Hepatocyte (in vitro differentiated cells): ENCODE data around the gene YTHDF2. TPM values are rescaled to one million over a fixed set of nuclear protein-coding genes. Genes with fewer than 3 reads are reported as not detected.
"Not testable (repeated sequence)": the region's sequence is repeated elsewhere in the genome, so short reads cannot be mapped to it uniquely, and the experiment has no call there.

Source experiments
- DNase-seq: peaks from one replicate; pipeline ENCODE4 v3.0.0-alpha.2; 2016; ENCODE audit warnings: low spot score
- H2AFZ ChIP-seq: fragments of 200-600 bp; sonication (generic); 2 replicates; pipeline ENCODE4 v1.6.0; 2016; ENCODE audit warnings: antibody characterized with exemption, mild to moderate bottlenecking
- H3K27ac ChIP-seq: fragments of 200-600 bp; sonication (generic); 2 replicates; pipeline ENCODE4 v1.5.1; 2016; ENCODE audit warnings: mild to moderate bottlenecking
- H3K27me3 ChIP-seq: fragments of 200-600 bp; sonication (generic); 2 replicates; pipeline ENCODE4 v1.6.1; 2016
- H3K36me3 ChIP-seq: fragments of 200-600 bp; sonication (generic); replicated peaks from 2 replicates; pipeline ENCODE4 v1.5.1; 2016; ENCODE audit warnings: low read depth; ENCODE audit not compliant: insufficient read depth
- H3K4me1 ChIP-seq: fragments of 200-600 bp; sonication (generic); 2 replicates; pipeline ENCODE4 v1.5.1; 2016; ENCODE audit warnings: mild to moderate bottlenecking, moderate library complexity; ENCODE audit not compliant: insufficient read depth
- H3K4me2 ChIP-seq: fragments of 200-600 bp; sonication (generic); 2 replicates; pipeline ENCODE4 v1.6.0; 2016
- H3K4me3 ChIP-seq: fragments of 200-600 bp; sonication (generic); 2 replicates; pipeline ENCODE4 v1.5.1; 2016; ENCODE audit warnings: mild to moderate bottlenecking
- H3K79me2 ChIP-seq: fragments of 200-600 bp; sonication (generic); 2 replicates; pipeline ENCODE4 v1.6.0; 2017; ENCODE audit warnings: mild to moderate bottlenecking
- H3K9me2 ChIP-seq: fragments of 200-600 bp; sonication (generic); replicated peaks from 2 replicates; pipeline ENCODE4 v1.6.0; 2017; ENCODE audit warnings: mild to moderate bottlenecking; ENCODE audit not compliant: insufficient read depth
- H3K9me3 ChIP-seq: fragments of 200-600 bp; sonication (generic); 2 replicates; pipeline ENCODE4 v1.5.1; 2016; ENCODE audit warnings: low read depth, mild to moderate bottlenecking
- H4K20me1 ChIP-seq: fragments of 200-600 bp; sonication (generic); 2 replicates; pipeline ENCODE4 v1.6.0; 2016; ENCODE audit warnings: mild to moderate bottlenecking; ENCODE audit not compliant: insufficient read depth, poor library complexity, severe bottlenecking
- EZH2 ChIP-seq: fragments of 200-600 bp; sonication (generic); IDR thresholded peaks from 2 replicates; pipeline ENCODE4 v1.6.1; 2016; ENCODE audit warnings: antibody characterized with exemption, mild to moderate bottlenecking, borderline replicate concordance
- EZH2phosphoT487 ChIP-seq: fragments of 200-600 bp; sonication (generic); IDR thresholded peaks from one replicate; pipeline ENCODE4 v1.6.1; 2018; ENCODE audit warnings: antibody characterized with exemption, mild to moderate bottlenecking, low read depth, moderate library complexity; ENCODE audit not compliant: unreplicated experiment, severe bottlenecking
- WGBS: methylation state at CpG from one replicate; pipeline ENCODE4 v1.1.6; 2016; ENCODE audit warnings: low lambda C conversion rate; ENCODE audit errors: missing lambda C conversion rate; 5-methylcytosine and 5-hydroxymethylcytosine counted together
- polyA plus RNA-seq: library from polyadenylated mRNA; unstranded; fragments of >200 nt; fragmentation: Nextera tagmentation; extraction: Ambion mirVana; gene quantifications from 2 replicates; pipeline ENCODE4 v1.2.1, GENCODE V29; 2016
- total RNA-seq: library from RNA; depleted of rRNA; stranded (reverse); fragments of >200 nt; gene quantifications from 2 replicates; pipeline ENCODE4 v1.2.3, GENCODE V29; 2014
- TF ChIP-seq, protein P1 (sequence below): fragments of 200-600 bp; sonication (generic); IDR thresholded peaks from 2 replicates; pipeline ENCODE4 v1.5.1; 2016; ENCODE audit warnings: antibody characterized with exemption, mild to moderate bottlenecking; ENCODE audit not compliant: poor library complexity

The YTHDF2 gene
- total and polyA plus RNA-seq, 2 experiments from 2014 or later = 71.9 to 83.3 TPM

DNA sequence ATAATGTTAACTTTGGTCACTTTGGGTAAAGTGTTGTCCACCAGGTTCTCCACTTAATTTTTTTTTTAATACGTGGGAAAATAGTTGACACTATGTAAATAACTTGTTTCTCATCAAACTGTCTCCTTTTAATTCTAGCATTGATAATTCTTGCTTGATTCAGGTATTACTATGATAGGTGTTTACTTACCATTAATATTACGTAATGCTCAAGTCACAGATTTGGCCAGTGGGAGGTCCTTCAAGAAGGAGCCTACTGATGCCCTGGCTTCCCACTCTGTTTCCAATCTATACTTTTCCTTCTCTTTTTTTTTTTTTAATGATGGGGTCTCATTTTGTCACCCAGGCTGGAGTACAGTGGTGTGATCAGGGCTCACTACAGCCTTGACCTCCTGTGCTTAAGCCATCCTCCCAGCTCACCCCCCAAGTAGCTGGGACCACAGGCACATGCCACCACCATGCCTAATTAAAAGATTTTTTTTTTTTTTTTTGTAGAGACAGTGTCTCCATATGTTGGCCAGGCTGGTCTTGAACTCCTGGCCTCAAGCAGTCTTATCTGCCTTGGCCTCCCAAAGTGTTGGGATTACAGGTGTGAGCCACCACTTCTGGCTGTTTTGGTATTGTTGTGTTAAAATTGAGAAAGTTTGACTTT is 29.9 kb downstream of the YTHDF2 start:
- Histone ChIP-seq H3K27ac (no peak overlapping the region), H3K27me3 (no peaks in the 10 kb centered on the region), H3K4me2 (no peak overlapping the region), H3K4me1 (no peaks in the 10 kb centered on the region), H3K79me2 (peaks cover 85% of the 10 kb centered on the region), H3K9me3 (no peaks in the 10 kb centered on the region), H3K9me2 (no peaks in the 10 kb centered on the region), H2AFZ (no peak overlapping the region), H3K4me3 (no peak overlapping the region), H4K20me1 (peaks cover 82% of the 10 kb centered on the region), H3K36me3 (peaks cover 4% of the 10 kb centered on the region)
- no peak for TF ChIP-seq EZH2phosphoT487
- TF ChIP-seq EZH2 = no peak
- TF ChIP-seq, protein P1, sequence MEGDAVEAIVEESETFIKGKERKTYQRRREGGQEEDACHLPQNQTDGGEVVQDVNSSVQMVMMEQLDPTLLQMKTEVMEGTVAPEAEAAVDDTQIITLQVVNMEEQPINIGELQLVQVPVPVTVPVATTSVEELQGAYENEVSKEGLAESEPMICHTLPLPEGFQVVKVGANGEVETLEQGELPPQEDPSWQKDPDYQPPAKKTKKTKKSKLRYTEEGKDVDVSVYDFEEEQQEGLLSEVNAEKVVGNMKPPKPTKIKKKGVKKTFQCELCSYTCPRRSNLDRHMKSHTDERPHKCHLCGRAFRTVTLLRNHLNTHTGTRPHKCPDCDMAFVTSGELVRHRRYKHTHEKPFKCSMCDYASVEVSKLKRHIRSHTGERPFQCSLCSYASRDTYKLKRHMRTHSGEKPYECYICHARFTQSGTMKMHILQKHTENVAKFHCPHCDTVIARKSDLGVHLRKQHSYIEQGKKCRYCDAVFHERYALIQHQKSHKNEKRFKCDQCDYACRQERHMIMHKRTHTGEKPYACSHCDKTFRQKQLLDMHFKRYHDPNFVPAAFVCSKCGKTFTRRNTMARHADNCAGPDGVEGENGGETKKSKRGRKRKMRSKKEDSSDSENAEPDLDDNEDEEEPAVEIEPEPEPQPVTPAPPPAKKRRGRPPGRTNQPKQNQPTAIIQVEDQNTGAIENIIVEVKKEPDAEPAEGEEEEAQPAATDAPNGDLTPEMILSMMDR = no peak
- 93% methylated on average over 2 of the region's 2 CpGs for WGBS
- no peak for DNase-seq

DNA sequence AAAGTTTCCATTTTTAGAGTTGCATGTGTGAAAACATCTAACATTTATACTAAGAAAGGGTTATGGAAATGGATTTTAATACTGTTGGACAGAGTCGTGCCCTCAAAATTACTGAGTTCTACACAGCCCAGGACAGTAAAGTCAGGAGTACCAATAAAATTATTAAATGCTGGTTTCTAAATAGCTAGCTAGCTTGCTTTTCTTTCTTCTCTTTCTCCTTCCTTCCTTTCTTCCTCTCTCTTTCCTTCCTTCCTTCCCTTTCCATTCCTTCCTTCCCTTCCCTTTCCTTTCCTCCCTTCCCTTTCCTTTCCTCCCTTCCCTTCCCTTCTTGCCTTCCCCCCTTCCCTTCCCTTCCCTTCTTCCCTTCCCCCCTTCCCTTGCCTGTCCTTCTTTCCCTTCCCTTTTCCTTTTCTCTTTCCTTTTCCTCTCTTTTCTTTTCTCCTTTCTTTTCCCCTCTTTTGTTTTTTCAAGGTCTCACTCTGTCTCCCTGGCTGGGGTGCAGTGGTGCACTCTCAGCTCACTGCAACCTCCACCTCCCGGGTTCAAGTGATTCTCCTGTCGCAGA is 33.9 kb downstream of the YTHDF2 start:
- no peak overlapping the region for H2AFZ ChIP-seq
- H4K20me1 ChIP-seq = peaks cover 47% of the 10 kb centered on the region
- H3K9me3 ChIP-seq = no peaks in the 10 kb centered on the region
- H3K4me2 ChIP-seq = no peak overlapping the region
- TF ChIP-seq, protein P1 = no peak
- no peaks in the 10 kb centered on the region for H3K4me1 ChIP-seq
- H3K4me3 ChIP-seq = no peak overlapping the region
- peaks cover 48% of the 10 kb centered on the region for H3K79me2 ChIP-seq
- no peaks in the 10 kb centered on the region for H3K9me2 ChIP-seq
- H3K36me3 ChIP-seq = peaks cover 4% of the 10 kb centered on the region
- no peak overlapping the region for H3K27ac ChIP-seq
- 97% methylated on average over 3 of the region's 3 CpGs for WGBS
- DNase-seq = no peak
- H3K27me3 ChIP-seq = no peaks in the 10 kb centered on the region

DNA sequence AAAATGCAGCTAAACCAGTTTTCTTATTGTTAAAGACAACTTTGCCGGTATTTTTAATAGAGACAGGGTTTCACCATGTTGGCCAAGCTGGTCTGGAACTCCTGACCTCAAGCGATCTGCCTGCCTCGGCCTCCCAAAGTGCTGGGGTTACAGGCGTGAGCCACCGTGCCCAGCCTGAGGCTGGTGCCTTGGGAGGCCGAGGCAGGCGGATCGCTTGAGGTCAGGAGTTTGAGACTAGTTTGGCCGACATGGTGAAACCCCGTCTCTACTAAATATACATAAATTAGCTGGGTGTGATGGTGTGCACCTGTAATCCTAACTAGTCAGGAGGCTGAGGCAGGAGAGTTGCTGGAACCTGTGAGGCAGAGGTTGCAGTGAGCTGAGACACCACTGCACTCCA is 35.2 kb downstream of the YTHDF2 start:
- H3K27me3 ChIP-seq, H3K4me2 ChIP-seq, H3K27ac ChIP-seq, H2AFZ ChIP-seq, H3K36me3 ChIP-seq, H3K9me2 ChIP-seq, H3K4me1 ChIP-seq, H3K9me3 ChIP-seq, DNase-seq, H3K4me3 ChIP-seq: not testable (repeated sequence)
- peaks cover 36% of the 10 kb centered on the region for H3K79me2 ChIP-seq
- peaks cover 36% of the 10 kb centered on the region for H4K20me1 ChIP-seq
- 95% methylated on average over 10 of the region's 10 CpGs for WGBS

DNA sequence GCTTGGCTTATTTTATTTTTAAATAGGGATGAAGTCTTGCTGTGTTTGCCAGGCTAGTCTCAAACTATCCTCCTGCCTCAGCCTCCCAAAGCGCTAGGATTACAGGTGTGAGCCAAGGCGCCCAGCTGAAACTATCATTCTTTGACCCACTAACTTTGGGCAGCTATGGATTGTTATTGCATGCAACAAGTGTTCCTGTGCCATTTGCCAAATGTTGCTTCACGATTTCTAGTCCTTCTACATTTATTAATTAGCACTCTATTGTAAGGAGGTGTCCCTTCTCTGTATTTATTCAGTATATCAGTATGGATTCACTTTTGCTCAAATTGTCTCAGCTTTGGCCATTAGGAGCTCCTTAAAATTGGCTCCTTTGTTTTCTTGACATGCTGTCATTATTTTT is 36.4 kb downstream of the YTHDF2 start:
- Histone ChIP-seq H3K4me3 (no peak overlapping the region), H3K4me2 (no peak overlapping the region), H2AFZ (no peak overlapping the region), H3K9me2 (no peaks in the 10 kb centered on the region), H3K79me2 (peaks cover 27% of the 10 kb centered on the region), H3K9me3 (no peaks in the 10 kb centered on the region), H3K27ac (no peak overlapping the region), H3K27me3 (no peaks in the 10 kb centered on the region), H4K20me1 (peaks cover 28% of the 10 kb centered on the region), H3K4me1 (no peaks in the 10 kb centered on the region), H3K36me3 (peaks cover 4% of the 10 kb centered on the region)
- DNase-seq = no peak
- 96% methylated on average over 3 of the region's 3 CpGs for WGBS
- no peak for TF ChIP-seq EZH2
- no peak for TF ChIP-seq EZH2phosphoT487
- TF ChIP-seq, protein P1 = no peak
